Hematopoietic multipotent progenitor cell treated with erythropoietin and hydrocortisone succinate and interleukin-3 and kit ligand, for 15 days (in vitro differentiated cells): ENCODE results near the gene TIMP1.

ENCODE experiments used
- DNase-seq: peaks from one replicate; pipeline ENCODE4 v3.0.0-alpha.2; 2015; ENCODE audit warnings: low spot score

TIMP1 gene

DNA sequence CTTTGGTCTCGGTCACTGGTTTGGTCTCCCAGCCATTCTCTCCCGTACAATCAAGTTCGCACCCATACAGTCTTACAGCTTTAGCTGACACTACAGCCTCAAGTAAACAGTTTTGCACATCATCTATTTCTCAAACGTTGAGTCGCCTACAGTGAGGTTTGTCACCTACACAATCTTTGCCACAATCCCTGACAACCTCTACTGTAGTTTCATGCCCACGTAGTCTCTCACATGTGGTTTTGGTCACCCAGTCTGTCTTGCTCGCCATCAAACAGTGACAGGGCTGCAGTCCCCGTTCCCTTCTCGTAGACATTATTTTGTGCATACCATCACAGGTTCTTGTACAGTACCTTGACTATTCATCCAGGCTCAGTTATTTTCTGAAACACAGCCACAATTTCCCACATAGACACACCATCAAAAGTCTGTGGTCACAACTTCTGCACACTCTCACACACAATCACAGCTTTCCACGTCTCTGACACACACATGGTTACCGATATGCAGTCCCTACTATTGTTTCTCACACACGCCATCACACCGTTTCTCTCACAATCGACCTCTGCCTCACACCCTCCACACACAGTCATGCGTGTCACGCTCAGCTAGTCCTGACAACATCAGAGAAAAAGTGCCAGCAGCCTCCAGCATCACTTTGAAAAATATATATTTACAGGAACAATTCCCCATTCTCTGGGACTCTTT is 52.8 kb downstream of the TIMP1 start:
- DNase-seq = no peak
